ENCODE results near the gene EIF2S1. TPM values are rescaled to one million over a fixed set of nuclear protein-coding genes. Genes with fewer than 3 reads are reported as not detected.

EIF2S1 gene
- total RNA-seq, 2 donors from 2014 or later = 17.5 to 45.9 TPM

- DNase-seq (no peak), ATAC-seq (no peak)
- H3K36me3 ChIP-seq (replicated peaks in 1 of 2; ENCODE audit: insufficient read depth in 1 of 2, low read depth in 2 of 2) = peaks cover 16 to 23% of the 10 kb centered on the region in 2 donors
- no peak overlapping the region for H3K27ac ChIP-seq
- TF ChIP-seq CTCF (IDR thresholded peaks at IDR 0.05) = no peak
- TF ChIP-seq POLR2A (IDR thresholded peaks at IDR 0.05) = no peak
- intact Hi-C loops (cut with DNase I) = no loop called here
- no peak overlapping the region for H3K4me3 ChIP-seq
- H3K27me3 ChIP-seq = no peaks in the 10 kb centered on the region
- no peaks in the 10 kb centered on the region for H3K9me3 ChIP-seq
- H3K4me1 ChIP-seq = no peaks in the 10 kb centered on the region
Observed at GRCh38 chr14:67345583-67345982, 14.5 kb upstream of the EIF2S1 start.

DNA sequence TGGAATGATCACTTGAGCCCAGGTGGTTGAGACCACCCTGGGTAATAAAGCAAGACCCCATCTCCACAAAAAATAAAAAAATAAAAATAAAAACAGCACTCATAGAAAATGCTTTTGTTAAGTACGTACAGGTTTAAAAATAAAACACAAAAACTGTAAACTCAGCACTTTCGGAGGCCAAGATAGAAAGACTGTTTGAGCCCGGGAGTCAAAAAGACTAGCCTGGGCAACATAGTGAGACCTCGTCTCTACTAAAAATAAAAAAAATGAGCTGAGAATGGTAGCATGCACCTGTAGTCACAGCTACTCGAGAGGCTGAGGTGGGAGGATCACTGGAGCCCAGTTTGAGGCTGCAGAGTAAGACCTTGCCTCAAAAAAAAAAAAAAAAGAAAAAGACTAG is 8.1 kb upstream of the EIF2S1 start:
- 86 to 88% methylated on average over 5 of the region's 5 CpGs for WGBS, 2 donors
- H3K27ac ChIP-seq = no peak overlapping the region
- TF ChIP-seq POLR2A (IDR thresholded peaks at IDR 0.05) (no peak), CTCF (IDR thresholded peaks at IDR 0.05) (no peak)
- intact Hi-C loops (cut with DNase I) = no loop called here
- H3K36me3 ChIP-seq (replicated peaks in 1 of 2; ENCODE audit: insufficient read depth in 1 of 2, low read depth in 2 of 2) = peaks cover 16 to 20% of the 10 kb centered on the region in 2 donors
- ATAC-seq = no peak
- no peaks in the 10 kb centered on the region for H3K9me3 ChIP-seq
- H3K4me1 ChIP-seq = peaks cover 3% of the 10 kb centered on the region
- no peak for DNase-seq
- H3K4me3 ChIP-seq = no peak overlapping the region
- no peaks in the 10 kb centered on the region for H3K27me3 ChIP-seq

DNA sequence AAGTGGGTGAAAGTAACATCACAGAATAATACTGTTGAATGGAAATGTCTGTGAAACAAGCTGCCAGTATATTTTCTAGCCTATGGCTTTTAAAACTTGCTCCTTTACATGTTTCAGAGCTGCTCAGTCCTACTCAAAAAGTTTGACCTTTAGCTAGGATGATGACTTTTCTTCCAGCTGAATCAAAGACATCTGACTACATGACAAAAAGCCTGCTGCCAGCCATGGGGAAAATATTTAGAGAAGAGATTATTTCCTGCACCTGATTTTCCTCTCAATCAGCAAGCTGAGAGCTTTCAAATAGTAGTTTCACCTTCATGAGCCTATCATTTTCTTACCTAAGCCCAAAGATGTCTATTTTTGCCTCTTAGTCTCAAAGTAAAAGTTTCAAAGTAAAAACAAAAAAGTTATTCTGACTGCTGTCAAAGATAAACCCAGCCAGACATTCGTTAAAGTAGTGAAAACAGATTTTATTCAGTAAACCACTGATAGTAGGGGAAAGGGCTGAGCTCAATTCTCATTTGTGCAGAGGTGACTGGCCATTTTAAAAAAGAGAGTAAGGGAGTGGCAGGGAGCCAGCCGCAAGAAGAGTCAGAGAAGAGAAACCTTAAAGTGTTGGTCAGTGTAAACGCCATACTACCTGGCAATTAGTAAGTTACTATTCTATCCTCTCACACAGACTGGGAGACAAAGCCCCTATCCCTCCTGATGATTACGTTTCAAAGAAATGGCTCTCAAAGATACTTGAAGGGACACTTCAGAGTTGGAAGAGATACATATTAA is 2.8 kb upstream of the EIF2S1 start:
- Histone ChIP-seq H3K4me1 (peaks cover 35% of the 10 kb centered on the region), H3K27ac (no peak overlapping the region), H3K4me3 (no peak overlapping the region), H3K36me3 (replicated peaks in 1 of 2; ENCODE audit: insufficient read depth in 1 of 2, low read depth in 2 of 2) (no peaks in the 10 kb centered on the region), H3K27me3 (no peaks in the 10 kb centered on the region), H3K9me3 (no peaks in the 10 kb centered on the region)
- TF ChIP-seq CTCF (IDR thresholded peaks at IDR 0.05) (no peak), POLR2A (IDR thresholded peaks at IDR 0.05) (no peak)
- 30 to 39% methylated on average over 4 of the region's 4 CpGs for WGBS, 2 donors
- intact Hi-C loops (cut with DNase I) = no loop called here
- ATAC-seq (no peak), DNase-seq (no peak)

DNA sequence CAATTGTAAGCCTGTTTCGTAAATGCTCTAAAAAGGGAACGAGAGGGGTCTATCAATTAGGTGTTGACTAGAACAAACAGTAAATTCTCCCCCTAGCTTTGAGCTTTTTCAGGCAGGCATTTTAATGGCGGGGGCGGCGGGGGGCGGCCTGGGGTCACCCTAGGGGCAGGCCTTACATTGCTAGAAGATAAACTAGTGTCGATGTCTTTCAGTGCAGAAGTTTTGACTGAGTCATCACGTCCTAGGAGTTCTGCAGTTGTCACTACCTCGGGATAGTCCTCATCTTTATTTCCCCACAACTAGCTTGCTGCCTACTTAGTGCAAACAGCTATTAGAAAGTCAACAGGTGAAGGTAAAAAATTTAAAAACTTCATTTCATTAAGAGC is 2.2 kb upstream of the EIF2S1 start:
- WGBS, 2 donors = 45 to 53% methylated on average over 9 of the region's 9 CpGs
- H3K4me1 ChIP-seq = peaks cover 41% of the 10 kb centered on the region
- TF ChIP-seq CTCF (IDR thresholded peaks at IDR 0.05) = no peak
- no peak for TF ChIP-seq POLR2A (IDR thresholded peaks at IDR 0.05)
- no peak overlapping the region for H3K27ac ChIP-seq
- no peak for ATAC-seq
- H3K27me3 ChIP-seq = no peaks in the 10 kb centered on the region
- intact Hi-C loops (cut with DNase I) = no loop called here
- H3K9me3 ChIP-seq = no peaks in the 10 kb centered on the region
- no peak for DNase-seq
- H3K4me3 ChIP-seq = no peak overlapping the region
- H3K36me3 ChIP-seq (replicated peaks in 1 of 2; ENCODE audit: insufficient read depth in 1 of 2, low read depth in 2 of 2) = no peaks in the 10 kb centered on the region

All from body of pancreas (tissue), 4 donors.